Measurements from ENCODE around the gene XPNPEP1. TPM values are rescaled to one million over a fixed set of nuclear protein-coding genes. Genes with fewer than 3 reads are reported as not detected.

The XPNPEP1 gene
- total and polyA plus RNA-seq, 7 experiments from 2014 or later = 15.7 to 100 (median 45.4) TPM

DNA sequence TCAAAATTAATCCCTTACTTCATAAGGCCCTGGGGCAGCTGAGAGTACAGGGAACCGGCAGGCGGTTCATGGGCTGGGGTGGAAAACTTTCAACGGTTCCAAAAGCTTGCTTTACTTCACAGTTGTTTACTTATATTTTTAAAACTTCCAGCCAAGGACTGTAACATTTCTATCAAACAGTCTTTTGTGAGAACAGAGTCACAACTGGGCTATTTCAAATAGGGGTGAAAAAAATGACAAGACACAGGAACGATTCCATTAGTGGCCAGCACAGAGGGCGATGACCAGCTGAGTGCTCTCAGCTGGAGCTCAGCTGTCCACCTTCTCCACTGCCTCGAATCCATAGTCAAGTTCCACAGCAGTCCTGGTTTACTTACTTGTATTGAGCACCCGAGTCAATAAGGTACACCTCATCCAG is 48.2 kb downstream of the XPNPEP1 start:
- H3K9me3 ChIP-seq (ENCODE audit: control insufficient read depth in 2 of 3, low read length in 3 of 3) = no peaks in the 10 kb centered on the region
- no peaks in the 10 kb centered on the region for H3K27me3 ChIP-seq (ENCODE audit: control insufficient read depth in 2 of 2, insufficient read depth in 2 of 2, low read length in 2 of 2)
- Mint-ChIP-seq H3K27ac (no peak overlapping the region), H3K36me3 (peaks cover 14 to 70% (median 41%) of the 10 kb centered on the region in 5 donors), H3K4me3 (no peak overlapping the region), H3K27me3 (no peaks in the 10 kb centered on the region), H3K4me1 (no peaks in the 10 kb centered on the region), H3K9me3 (no peaks in the 10 kb centered on the region)
- H3K27ac ChIP-seq (ENCODE audit: low read depth, low read length) = no peak overlapping the region
- ATAC-seq (no peak), DNase-seq (no peak)
- H3K4me3 ChIP-seq (ENCODE audit: low read length) = no peak overlapping the region
- H3K36me3 ChIP-seq (ENCODE audit: control insufficient read depth in 2 of 3, insufficient read depth in 3 of 3, low read length in 3 of 3) = peaks cover under 1 to 67% (median 8%) of the 10 kb centered on the region in 3 experiments
- H3K4me1 ChIP-seq (ENCODE audit: control insufficient read depth in 2 of 2, insufficient read depth in 2 of 2, low read length in 2 of 2) = no peaks in the 10 kb centered on the region
- intact Hi-C loops (cut with micrococcal nuclease) = no loop called here
- CTCF ChIA-PET = no interaction called here
- POLR2A ChIA-PET = no interaction called here

DNA sequence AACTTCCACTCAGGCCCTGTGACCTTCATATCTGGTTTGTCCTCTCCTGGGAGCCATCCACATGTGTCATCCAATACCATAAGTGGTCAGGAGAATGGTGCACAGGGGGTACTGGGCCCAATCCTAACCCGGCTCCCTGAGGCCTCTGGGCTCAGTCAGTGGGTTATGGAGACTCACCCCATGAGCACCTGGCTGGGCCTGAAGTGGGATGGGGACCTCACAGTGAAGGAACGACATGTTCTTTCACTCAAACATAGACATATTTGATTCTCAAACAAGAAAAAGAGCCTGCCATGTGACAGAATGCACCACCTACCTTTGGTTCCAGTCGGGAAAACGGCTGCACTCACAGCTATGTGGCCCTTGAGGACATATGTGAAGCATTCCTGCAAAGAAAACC is 51.8 kb downstream of the XPNPEP1 start:
- ChIA-PET CTCF (interaction anchor here (0.6 kb wide), 1 partner anchor 103 kb away, joined by 3 read pairs; no protein-coding TSS in a partner anchor), POLR2A (no interaction called here)
- H3K36me3 ChIP-seq (ENCODE audit: control insufficient read depth in 2 of 3, insufficient read depth in 3 of 3, low read length in 3 of 3) = peaks cover 0 to 83% (median 19%) of the 10 kb centered on the region in 3 experiments
- no peaks in the 10 kb centered on the region for H3K4me1 Mint-ChIP-seq
- H3K4me1 ChIP-seq (ENCODE audit: control insufficient read depth in 2 of 2, insufficient read depth in 2 of 2, low read length in 2 of 2) = no peaks in the 10 kb centered on the region
- no peaks in the 10 kb centered on the region for H3K9me3 ChIP-seq (ENCODE audit: control insufficient read depth in 2 of 3, low read length in 3 of 3)
- no peak overlapping the region for H3K4me3 ChIP-seq (ENCODE audit: low read length)
- intact Hi-C loops (cut with micrococcal nuclease) = no loop called here
- no peaks in the 10 kb centered on the region for H3K27me3 Mint-ChIP-seq
- H3K27me3 ChIP-seq (ENCODE audit: control insufficient read depth in 2 of 2, insufficient read depth in 2 of 2, low read length in 2 of 2) = no peaks in the 10 kb centered on the region
- DNase-seq (no peak), ATAC-seq (no peak)
- H3K9me3 Mint-ChIP-seq = no peaks in the 10 kb centered on the region
- no peak overlapping the region for H3K4me3 Mint-ChIP-seq
- no peak overlapping the region for H3K27ac ChIP-seq (ENCODE audit: low read depth, low read length)
- H3K27ac Mint-ChIP-seq = no peak overlapping the region
- H3K36me3 Mint-ChIP-seq = peaks cover 20 to 85% (median 64%) of the 10 kb centered on the region in 5 donors

DNA sequence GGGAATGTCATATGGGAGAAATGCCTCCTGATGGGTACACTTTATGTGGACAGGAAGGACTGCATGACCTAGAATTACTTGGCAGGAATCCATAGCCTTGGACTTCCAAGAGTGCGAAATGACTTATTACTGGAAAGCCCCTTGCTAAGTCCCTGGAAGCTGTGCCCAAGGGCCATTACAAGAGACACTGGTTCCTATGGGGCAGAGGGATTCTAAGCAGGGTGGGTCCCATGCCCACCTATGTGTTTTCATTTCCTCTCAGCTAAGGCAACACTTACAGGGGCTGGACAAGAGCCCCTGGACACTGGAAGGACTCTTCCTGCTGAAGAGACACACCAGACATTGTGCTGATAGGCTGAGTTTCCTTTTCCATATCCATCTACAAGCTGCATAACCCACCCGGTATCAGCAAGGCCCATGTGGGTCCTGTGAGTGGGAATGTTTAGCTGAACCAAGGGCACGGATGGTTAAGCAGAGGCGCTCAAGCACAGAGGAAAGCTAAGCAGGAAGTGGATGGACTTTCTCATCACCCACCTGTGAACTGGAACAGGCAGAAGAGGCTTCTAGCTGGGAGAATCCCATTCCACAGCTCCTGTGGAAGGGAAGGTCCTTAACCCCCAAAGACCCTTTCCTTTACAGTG is 56.2 kb downstream of the XPNPEP1 start:
- H3K4me1 Mint-ChIP-seq = no peaks in the 10 kb centered on the region
- Histone ChIP-seq H3K9me3 (ENCODE audit: control insufficient read depth in 2 of 3, low read length in 3 of 3) (peaks cover 0 to 19% (median 0%) of the 10 kb centered on the region in 3 experiments), H3K27ac (ENCODE audit: low read depth, low read length) (no peak overlapping the region), H3K4me3 (ENCODE audit: low read length) (no peak overlapping the region), H3K27me3 (ENCODE audit: control insufficient read depth in 2 of 2, insufficient read depth in 2 of 2, low read length in 2 of 2) (no peaks in the 10 kb centered on the region), H3K36me3 (ENCODE audit: control insufficient read depth in 2 of 3, insufficient read depth in 3 of 3, low read length in 3 of 3) (peaks cover 0 to 86% (median 25%) of the 10 kb centered on the region in 3 experiments), H3K4me1 (ENCODE audit: control insufficient read depth in 2 of 2, insufficient read depth in 2 of 2, low read length in 2 of 2) (no peaks in the 10 kb centered on the region)
- DNase-seq = no peak
- POLR2A ChIA-PET = interaction anchor here (0.5 kb wide), 1 partner anchor 24 kb away, joined by 4 read pairs; no protein-coding TSS in a partner anchor
- peaks cover 5 to 32% (median 18%) of the 10 kb centered on the region in 11 donors for H3K9me3 Mint-ChIP-seq
- no peak for ATAC-seq
- peaks cover 37 to 97% (median 84%) of the 10 kb centered on the region in 5 donors for H3K36me3 Mint-ChIP-seq
- CTCF ChIA-PET = no interaction called here
- intact Hi-C loops (cut with micrococcal nuclease) = no loop called here
- H3K4me3 Mint-ChIP-seq = no peak overlapping the region
- H3K27me3 Mint-ChIP-seq = no peaks in the 10 kb centered on the region
- H3K27ac Mint-ChIP-seq = no peak overlapping the region

DNA sequence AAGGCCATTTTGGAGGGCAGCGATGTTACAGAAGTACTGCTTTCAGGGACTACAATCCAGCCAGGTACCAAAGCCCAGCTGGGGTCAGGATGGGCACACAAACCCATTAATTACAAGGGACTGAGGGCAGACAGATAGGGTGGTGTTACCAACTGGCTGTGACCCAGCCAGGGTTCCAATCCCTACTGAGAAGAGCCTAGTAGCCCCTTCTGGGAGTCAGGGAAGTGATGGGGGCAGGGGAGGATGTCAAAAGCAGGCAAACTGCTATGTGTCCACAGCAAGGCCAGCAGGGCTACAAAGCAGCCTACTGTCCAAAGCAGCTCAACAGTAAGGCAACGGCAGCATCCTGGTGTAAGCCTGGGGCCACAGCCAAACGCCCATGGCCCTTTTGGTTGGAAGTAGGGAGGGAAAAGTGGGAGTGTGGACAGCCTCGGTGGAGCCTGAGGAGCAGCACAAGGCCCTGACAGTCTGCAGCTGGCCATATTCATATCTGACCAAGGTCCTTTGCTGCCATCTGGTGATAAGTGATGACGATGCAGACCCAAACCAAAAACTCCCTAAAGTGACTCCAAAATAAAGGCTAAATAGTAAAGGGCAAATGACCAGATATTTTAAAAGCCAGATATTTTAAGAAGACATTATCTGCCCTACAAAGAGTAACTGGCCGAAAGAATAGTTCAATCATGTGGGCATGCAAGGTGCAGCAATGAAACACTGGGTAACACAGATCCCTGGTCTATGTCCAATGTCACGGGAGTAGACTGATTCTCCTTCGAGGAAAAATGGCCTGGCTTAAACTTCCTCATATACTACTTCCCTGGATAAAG is 56.9 kb downstream of the XPNPEP1 start:
- no peak overlapping the region for H3K27ac Mint-ChIP-seq
- ATAC-seq (no peak), DNase-seq (no peak)
- no peaks in the 10 kb centered on the region for H3K4me1 Mint-ChIP-seq
- no peak overlapping the region for H3K4me3 Mint-ChIP-seq
- Histone ChIP-seq H3K27ac (ENCODE audit: low read depth, low read length) (no peak overlapping the region), H3K27me3 (ENCODE audit: control insufficient read depth in 2 of 2, insufficient read depth in 2 of 2, low read length in 2 of 2) (no peaks in the 10 kb centered on the region), H3K9me3 (ENCODE audit: control insufficient read depth in 2 of 3, low read length in 3 of 3) (peaks cover 0 to 19% (median 0%) of the 10 kb centered on the region in 3 experiments), H3K36me3 (ENCODE audit: control insufficient read depth in 2 of 3, insufficient read depth in 3 of 3, low read length in 3 of 3) (peaks cover 0 to 79% (median 25%) of the 10 kb centered on the region in 3 experiments), H3K4me3 (ENCODE audit: low read length) (no peak overlapping the region), H3K4me1 (ENCODE audit: control insufficient read depth in 2 of 2, insufficient read depth in 2 of 2, low read length in 2 of 2) (no peaks in the 10 kb centered on the region)
- POLR2A ChIA-PET = no interaction called here
- CTCF ChIA-PET = no interaction called here
- peaks cover 5 to 34% (median 19%) of the 10 kb centered on the region in 11 donors for H3K9me3 Mint-ChIP-seq
- peaks cover 30 to 93% (median 78%) of the 10 kb centered on the region in 5 donors for H3K36me3 Mint-ChIP-seq
- intact Hi-C loops (cut with micrococcal nuclease) = no loop called here
- H3K27me3 Mint-ChIP-seq = no peaks in the 10 kb centered on the region

DNA sequence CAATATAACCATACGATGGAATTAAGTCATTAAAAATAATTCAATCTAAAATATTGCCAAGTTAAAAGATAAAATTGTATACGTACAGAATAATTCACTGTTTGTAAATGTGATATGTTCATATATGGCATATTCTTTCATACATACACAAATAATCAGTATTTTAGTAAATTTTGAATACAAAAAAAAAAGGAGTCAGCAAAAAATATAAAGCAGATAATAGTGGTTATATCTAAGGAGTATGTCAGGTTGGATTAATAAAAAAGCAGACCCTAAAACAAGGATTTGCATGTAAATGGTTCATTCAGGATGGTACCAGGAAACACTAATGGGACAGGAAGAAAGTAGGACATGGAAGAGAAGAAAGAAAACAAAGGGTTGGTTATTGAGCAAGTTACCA is 59.5 kb downstream of the XPNPEP1 start:
- CTCF ChIA-PET = no interaction called here
- Mint-ChIP-seq H3K4me3 (no peak overlapping the region), H3K36me3 (peaks cover 29 to 89% (median 59%) of the 10 kb centered on the region in 5 donors), H3K9me3 (peaks cover 5 to 38% (median 19%) of the 10 kb centered on the region in 11 donors), H3K4me1 (peaks cover 0 to 6% (median 0%) of the 10 kb centered on the region in 7 donors), H3K27ac (no peak overlapping the region), H3K27me3 (no peaks in the 10 kb centered on the region)
- Histone ChIP-seq H3K27me3 (ENCODE audit: control insufficient read depth in 2 of 2, insufficient read depth in 2 of 2, low read length in 2 of 2) (no peaks in the 10 kb centered on the region), H3K9me3 (ENCODE audit: control insufficient read depth in 2 of 3, low read length in 3 of 3) (peaks cover 0 to 19% (median 0%) of the 10 kb centered on the region in 3 experiments), H3K36me3 (ENCODE audit: control insufficient read depth in 2 of 3, insufficient read depth in 3 of 3, low read length in 3 of 3) (peaks cover 0 to 54% (median 14%) of the 10 kb centered on the region in 3 experiments), H3K4me3 (ENCODE audit: low read length) (no peak overlapping the region), H3K27ac (ENCODE audit: low read depth, low read length) (no peak overlapping the region), H3K4me1 (ENCODE audit: control insufficient read depth in 2 of 2, insufficient read depth in 2 of 2, low read length in 2 of 2) (no peaks in the 10 kb centered on the region)
- POLR2A ChIA-PET = no interaction called here
- intact Hi-C loops (cut with micrococcal nuclease) = no loop called here
- no peak for DNase-seq
- ATAC-seq = no peak

DNA sequence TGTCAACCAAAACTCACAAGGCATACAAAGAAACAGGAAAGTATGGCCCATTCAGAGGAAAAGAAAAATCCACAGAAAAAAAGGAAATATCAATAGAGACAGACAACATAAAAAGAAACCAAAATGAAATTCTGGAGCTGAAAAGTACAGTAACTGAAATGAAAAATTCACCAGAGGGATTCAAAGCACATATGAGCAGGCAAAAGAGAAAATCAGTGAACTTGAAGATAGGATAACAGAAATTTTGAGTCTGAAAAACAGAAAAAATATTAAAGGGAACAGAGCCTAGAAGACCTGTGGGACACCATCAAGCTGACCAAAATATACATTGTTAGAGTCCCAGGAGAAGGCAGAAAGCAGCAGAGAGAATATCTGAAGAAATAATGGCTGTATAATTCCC is 60.6 kb downstream of the XPNPEP1 start:
- Histone ChIP-seq H3K36me3 (ENCODE audit: control insufficient read depth in 2 of 3, insufficient read depth in 3 of 3, low read length in 3 of 3) (peaks cover 0 to 44% (median 6%) of the 10 kb centered on the region in 3 experiments), H3K27me3 (ENCODE audit: control insufficient read depth in 2 of 2, insufficient read depth in 2 of 2, low read length in 2 of 2) (no peaks in the 10 kb centered on the region), H3K27ac (ENCODE audit: low read depth, low read length) (no peak overlapping the region), H3K4me1 (ENCODE audit: control insufficient read depth in 2 of 2, insufficient read depth in 2 of 2, low read length in 2 of 2) (no peaks in the 10 kb centered on the region), H3K9me3 (ENCODE audit: control insufficient read depth in 2 of 3, low read length in 3 of 3) (peaks cover 0 to 19% (median 0%) of the 10 kb centered on the region in 3 experiments), H3K4me3 (ENCODE audit: low read length) (no peak overlapping the region)
- H3K4me1 Mint-ChIP-seq = peaks cover 0 to 6% (median 0%) of the 10 kb centered on the region in 7 donors
- no peaks in the 10 kb centered on the region for H3K27me3 Mint-ChIP-seq
- intact Hi-C loops (cut with micrococcal nuclease) = no loop called here
- ATAC-seq = no peak
- peaks cover 5 to 38% (median 19%) of the 10 kb centered on the region in 11 donors for H3K9me3 Mint-ChIP-seq
- H3K4me3 Mint-ChIP-seq = no peak overlapping the region
- DNase-seq = no peak
- POLR2A ChIA-PET = no interaction called here
- no peak overlapping the region for H3K27ac Mint-ChIP-seq
- H3K36me3 Mint-ChIP-seq = peaks cover 24 to 79% (median 49%) of the 10 kb centered on the region in 5 donors
- CTCF ChIA-PET = interaction anchor here (0.8 kb wide), 1 partner anchor 198 kb away, joined by 5 read pairs; no protein-coding TSS in a partner anchor

Data from naive thymus-derived CD4-positive, alpha-beta T cell (primary cell).